HG02884 (cell line): ENCODE data around the gene PPCDC.

Source experiments
- ATAC-seq: cut with Tn5 transposase; IDR thresholded peaks from one replicate; pipeline ENCODE4 v1.9.1; 2021; ENCODE audit warnings: mild to moderate bottlenecking, moderate library complexity; ENCODE audit not compliant: unreplicated experiment

The PPCDC gene

DNA sequence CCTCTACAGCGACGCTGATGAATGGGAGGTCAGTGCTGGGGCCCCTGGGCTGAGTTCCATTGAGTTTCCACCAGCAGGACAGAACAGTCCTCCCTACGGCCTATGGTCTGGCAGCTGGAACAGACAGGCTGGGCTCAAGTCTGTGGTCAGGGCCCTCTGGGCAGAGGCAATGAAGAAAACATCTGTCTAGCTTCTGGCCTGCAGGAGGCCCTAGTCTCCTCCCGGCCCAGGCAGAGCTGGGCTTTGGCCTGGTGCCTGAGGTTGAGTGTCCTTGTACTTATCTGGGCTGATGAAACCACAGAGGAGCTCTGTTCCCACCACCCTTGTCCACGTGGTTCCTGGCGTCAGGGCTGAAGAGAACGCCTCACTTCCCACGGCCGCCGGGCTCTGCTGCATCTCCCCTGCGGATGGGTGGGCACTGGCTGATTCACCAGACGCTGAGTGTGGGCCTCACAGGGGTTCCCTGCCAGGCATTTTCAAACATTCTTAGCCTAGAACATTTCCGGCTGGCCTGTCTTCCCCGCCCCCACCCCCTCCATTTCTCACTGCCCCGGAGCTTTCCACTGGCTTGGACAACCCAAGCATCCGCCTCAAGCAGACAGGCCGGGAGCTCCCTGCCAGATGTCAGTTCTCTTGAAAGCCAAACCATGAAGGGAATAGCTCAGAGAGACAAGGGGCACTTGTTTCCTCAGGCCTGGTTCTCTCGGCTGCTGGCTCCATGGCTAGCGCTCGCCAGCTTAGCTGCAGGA is 20.3 kb downstream of the PPCDC start:
- ATAC-seq, result peak; percentile 24

DNA sequence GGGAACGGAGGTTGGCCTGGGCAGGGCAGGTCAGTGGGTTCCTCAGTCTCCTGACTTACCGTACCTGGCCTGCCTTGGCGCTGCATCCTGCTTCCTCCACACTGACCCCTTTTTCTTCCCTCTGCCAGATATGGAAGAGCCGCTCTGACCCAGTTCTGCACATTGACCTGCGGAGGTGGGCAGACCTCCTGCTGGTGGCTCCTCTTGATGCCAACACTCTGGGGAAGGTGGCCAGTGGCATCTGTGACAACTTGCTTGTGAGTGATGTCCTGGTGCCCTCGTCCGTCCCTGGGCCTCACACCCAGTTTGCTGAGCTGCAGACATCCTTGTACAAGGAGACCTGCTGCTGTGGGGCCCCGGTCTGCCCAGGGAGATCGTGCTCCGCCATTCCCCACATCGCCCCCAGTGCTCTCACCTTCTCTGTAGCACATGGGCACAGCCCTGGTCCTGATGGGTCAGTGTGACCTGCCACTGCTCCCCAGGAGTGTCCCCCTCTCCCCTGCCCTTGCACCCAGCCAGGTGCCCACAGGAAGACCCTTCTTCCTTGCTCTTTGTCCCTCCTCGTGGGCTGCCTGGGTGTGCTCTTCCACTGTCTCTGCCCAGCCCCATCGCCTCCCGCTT is 21.0 kb downstream of the PPCDC start:
- ATAC-seq, result no peak

DNA sequence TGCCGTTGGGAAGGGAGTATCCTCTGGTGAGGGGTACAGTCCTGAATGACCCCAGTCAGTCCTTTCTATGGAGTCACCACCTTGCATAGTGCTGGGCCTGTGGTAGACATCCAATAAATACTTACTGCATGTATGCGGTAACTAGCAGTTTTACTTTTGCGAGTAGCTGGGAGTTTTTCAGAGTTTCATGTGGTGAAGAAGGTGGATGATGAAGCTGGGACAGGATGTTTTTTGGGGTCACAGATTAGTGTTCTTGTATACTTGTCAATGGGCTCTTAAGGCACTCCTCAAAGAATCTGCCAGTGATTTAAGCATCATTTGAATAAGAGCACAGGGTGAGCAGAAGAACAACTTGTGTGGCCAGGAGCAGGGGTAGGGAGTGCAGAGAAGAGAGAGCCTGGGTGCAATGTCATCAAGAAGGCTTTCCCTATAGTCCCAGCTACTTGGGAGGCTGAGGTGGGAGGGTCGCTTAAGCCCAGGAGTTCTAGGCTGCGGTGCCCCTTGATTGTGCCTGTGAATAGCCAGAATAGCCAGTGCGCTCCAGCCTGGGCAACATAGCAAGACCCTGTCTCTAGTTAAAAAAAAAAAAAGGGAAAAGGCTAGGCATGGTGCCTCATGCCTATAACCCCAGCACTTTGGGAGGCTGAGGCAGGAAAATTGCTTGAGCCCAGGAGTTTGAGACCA is 22.1 kb downstream of the PPCDC start:
- ATAC-seq, result no peak

DNA sequence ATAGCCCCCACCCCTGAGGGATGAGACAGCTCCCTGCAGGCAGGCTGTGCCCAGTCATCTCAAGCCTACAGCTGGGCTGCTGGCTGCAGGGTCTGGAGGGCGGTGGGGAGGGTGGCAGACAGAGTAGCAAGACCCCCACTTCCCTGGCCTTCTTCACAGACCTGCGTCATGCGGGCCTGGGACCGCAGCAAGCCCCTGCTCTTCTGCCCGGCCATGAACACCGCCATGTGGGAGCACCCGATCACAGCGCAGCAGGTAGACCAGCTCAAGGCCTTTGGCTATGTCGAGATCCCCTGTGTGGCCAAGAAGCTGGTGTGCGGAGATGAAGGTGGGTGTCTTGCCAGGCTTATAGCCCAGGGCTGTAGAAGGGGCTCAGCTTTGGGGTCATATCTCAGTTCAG is 25.0 kb downstream of the PPCDC start:
- ATAC-seq, result no peak

DNA sequence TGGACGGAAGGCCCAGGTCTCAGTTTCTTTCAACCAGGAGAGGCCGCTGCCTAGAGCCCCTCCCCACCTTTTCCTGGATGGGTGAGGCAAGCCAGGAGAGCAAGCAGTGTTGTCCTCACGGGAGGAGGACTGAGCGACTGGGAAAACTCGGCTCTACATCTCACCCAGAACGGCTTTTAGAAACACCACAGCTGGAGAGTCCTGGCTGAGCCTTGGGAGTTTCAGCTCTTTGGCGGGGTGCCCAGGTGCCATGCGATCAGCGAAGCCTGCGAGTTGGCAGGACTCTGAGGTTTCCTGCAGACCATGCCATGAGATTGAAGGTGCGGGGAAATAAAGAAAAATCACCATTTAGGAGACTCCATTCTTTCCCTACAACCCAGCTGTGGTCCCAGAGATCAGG is 26.0 kb downstream of the PPCDC start:
- no peak for ATAC-seq

DNA sequence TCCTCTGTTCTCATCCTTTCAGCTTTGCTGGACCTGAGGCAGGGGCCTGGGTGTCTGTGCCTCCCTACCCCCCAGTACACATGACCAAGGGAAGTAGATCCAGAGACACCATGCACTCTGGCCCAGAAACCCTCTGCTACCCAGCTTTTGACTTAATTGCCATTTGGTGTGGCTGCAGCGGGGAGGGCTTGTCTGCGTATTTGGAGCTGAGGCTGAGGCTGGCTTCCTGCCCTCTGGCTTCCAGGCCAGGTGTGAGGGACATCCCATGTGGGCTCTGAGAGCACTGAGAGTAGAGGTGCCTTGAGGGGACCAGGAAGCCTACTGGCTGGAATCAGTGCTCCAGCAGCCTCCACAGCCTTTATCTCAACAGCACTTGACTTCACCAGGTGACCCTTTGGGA is 26.9 kb downstream of the PPCDC start:
- no peak for ATAC-seq

DNA sequence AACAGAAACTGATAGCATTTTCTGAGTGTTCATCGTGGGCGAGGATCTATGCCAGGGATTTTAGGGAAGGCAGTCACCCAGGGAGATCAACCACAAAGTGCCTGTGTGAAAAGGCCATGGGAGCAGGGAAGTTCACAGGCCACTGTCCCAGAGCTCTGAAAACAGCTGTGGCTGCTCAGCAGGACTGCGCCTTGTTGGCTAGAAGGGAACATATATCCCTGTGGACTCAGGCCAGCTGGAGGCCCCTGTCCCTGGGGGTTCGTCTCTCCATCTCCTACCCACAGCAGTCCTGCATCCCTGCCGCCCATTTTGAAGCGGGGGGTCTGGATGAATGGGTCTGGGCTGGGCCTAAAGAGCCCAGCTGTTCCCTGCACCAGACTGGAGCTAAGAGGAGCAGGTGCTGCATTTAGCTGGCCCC is 27.8 kb downstream of the PPCDC start:
- ATAC-seq, result no peak

DNA sequence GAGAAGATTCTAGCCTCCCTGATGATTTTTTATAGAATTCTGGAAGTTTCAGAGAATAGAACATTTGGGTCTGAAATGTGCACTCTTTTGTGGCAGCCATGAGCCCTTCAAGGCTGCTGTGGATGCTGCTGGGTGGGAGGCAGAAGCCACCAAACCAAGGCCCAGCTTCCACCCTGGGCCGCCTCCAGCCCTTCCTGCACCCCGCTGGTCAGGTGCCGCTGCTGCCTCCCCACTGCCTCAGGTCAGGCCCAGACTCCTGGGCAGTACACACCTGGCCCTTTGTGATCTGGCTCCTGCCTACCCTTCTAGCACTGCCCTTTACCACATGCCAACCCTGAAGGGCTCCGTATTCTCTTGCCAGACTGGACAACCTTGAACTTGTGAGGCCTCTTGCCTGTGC is 28.3 kb downstream of the PPCDC start:
- ATAC-seq, result no peak

DNA sequence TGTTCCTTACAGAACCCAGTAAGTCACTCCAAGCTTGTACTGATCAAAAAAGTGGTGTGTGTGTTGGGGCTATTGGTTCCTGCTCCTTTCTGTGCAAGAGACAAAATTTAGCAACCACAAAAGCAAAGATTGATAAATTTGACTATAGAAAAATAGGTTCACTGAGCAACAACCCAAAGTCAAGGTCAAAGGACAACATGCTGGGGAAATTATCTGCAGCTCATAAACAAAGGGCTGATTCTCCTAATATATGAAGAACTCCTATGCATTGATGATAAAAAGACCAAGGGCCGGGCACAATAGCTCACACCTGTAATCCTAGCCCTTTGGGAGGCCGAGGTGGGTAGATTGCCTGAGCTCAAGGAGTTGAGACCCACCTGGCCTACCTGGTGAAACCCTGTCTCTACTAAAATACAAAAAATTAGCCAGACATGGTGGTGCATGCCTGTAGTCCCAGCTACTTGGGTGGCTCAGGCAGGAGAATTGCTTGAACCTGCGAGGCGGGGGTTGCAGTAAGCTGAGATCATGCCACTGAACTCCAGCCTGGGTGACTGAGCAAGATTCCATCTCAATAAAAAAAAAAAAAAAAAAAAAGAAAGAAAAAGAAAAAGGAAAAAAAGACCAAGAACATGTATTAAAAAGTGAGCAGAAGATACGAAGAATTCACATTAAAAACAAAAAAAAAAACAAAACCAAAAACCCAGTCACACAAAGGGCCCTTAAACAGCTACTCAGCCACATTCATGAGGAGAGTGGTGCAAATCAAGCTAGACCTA is 29.8 kb downstream of the PPCDC start:
- ATAC-seq, result no peak

DNA sequence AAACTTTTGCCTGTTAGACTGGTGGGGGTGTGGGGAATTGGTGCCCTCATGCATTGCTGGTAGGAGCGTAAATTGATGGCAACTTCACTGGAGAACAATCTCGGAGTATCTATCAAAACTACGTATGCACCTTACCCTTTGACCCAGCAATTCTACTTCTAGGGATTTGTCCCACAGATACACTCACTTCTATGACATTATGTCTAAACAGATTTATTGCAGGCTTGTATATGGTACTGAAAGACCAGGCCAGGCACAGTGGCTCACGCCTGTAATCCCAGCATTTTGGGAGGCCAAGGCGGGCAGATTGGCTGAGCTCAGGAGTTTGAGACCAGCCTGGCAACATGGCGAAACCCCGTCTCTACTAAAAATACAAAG is 30.3 kb downstream of the PPCDC start:
- ATAC-seq, result no peak

DNA sequence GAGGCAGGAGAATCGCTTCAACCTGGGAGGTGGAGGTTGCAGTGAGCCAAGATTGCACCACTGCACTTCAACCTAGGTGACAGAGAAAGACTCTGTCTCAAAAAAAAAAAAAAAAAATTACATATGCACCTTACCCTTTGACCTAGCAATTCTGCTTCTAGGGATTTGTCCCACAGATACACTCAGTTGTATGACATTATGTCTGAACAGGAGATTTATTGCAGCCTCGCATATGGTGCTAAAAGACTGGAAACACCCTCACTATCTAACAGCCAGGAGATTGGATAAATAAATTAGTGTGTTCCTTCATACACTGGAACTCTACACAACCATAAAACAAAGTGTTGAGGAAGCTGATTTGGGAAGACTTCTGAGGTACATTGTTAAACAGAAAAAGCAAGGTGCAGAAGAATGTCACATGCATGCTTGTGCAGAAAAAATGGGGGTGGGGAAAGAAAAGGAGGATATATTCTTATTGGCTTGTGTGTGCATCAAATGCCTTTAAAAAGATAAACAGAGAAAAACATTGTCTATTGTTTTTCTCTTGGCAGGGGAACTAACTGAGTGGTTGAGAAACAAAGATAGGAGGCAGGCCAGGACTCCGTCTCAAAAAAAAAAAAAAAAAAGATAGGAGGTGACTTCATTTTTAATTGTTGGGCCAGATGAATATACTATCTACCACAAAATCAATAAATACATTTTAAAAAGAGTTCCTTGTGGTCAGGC is 30.9 kb downstream of the PPCDC start:
- no peak for ATAC-seq

DNA sequence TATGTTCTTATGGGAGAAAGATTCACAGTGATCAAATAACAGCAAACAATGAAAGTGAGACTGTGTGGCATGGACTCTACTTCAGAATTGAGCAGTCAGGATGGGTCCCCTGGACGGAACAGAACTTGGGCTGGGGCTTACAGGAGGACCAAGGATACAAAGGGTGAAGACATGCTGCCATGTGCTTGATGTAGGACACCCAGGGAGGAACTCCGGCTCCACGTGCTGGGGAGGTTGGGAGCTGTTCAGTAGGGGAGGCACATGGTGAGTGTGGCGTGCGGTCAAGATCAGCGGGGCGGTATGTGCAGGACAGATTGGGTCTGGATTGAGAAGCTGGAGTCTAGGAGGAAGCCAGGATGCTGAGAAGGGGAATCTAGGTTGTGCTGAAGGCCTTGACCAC is 32.6 kb downstream of the PPCDC start:
- no peak for ATAC-seq

DNA sequence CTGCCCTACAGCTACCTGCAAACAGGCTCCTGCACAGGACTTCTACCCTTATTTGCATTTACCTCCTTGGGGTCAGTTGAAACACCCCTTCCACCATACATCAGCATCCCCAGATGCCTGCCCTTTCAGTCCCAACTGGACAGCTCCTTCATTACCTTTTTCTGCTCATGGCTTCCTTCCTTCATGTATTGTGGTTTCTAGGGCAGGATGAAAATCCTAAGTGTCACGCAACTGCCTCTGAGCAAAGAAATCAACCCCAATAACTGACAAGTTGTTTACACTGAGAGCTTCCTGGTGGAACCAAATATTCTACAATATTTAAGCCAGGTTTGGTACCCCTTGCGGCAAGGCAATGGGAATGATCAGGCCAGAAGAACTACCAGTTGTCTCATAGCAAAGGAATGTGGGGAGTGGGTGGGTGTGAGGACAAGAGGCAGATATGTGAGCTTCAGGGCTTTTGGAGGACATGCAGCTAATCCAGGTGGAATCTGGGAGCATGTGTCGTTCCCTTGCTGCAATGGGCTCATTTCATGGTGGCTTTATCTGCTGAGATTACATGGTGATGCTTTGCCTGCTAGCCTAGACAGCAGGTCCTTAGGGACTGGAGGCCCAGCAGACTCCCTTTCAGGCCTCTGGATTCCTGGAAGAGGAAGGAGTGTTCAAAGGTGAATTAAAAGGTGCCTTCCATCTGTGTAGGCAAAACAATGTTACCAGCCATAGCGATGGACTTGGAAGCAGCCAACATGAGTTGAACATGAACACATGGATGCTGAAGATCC is 34.9 kb downstream of the PPCDC start:
- no peak for ATAC-seq

DNA sequence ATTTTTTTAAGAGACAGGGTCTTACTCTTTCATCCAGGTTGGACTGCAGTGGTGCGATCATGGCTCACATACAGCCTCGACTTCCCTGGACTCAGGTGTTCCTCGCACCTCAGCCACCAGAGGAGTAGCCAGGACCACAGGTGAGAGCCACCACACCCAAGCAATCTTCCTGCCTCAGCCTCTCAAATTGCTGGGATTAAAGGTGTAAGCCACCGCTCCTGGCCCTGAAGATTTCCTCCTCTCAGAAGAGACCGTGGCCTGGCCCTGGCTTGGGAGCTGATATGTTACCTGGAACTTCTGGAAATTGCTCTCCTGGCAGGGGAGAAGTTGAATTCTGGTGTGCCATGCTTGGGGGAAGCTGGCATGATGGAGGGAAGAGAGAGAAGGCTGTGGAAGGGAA is 36.2 kb downstream of the PPCDC start:
- no peak for ATAC-seq

DNA sequence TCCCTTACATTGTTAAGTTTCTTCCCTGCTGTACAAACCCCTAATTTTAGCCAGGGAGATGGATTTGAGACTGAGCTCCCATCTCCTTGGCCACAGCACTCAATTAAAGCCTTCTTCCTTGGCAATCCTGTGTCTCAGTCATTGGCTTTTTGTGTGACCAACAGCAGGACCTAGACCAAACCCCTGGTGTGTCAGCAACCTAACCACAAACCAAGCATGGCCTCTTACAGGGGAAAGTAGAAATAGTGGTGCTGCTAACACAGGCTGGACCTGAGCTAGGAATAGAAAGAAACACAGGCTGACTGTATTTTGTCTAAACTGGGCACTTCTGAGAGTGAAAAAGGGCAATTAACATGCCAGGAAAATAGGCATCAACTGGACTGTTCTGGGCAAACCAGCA is 37.9 kb downstream of the PPCDC start:
- ATAC-seq, result no peak

DNA sequence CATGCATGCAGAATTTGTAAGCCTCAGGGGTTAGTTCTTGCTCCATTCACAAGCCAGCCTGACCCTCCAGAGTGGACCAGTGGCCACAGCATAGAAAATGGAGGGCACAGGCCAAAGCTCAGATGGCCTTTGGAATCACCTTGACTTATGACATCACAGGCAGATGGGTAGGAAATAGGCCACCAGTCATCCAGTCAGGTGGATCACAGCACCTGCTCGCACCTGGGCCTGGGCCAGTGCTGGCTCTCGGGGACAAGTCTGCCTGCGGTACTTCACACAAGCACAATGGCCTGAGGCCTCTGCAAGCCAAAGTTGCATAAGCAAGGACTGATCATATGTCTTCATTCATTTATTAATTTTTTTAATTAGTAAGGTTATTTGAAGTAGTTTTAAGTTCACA is 39.3 kb downstream of the PPCDC start:
- no peak for ATAC-seq

DNA sequence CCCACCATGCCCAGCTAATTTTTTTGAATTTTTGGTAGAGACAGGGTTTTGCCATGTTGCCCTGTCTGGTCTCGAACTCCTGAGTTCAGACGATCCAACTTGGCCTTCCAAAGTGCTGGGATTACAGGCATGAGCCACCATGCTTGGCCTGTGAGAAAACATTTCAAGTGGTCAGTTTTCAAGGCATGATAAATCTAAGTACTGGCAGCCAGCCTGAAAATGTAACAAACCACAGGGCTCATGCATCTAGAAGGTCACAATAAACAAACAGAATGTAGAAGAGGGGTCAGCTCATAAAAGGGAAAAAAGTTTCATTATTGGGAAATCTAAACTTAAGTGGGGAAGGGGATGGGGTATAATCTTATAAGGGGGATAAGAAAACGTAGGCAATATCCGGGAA is 39.9 kb downstream of the PPCDC start:
- no peak for ATAC-seq

DNA sequence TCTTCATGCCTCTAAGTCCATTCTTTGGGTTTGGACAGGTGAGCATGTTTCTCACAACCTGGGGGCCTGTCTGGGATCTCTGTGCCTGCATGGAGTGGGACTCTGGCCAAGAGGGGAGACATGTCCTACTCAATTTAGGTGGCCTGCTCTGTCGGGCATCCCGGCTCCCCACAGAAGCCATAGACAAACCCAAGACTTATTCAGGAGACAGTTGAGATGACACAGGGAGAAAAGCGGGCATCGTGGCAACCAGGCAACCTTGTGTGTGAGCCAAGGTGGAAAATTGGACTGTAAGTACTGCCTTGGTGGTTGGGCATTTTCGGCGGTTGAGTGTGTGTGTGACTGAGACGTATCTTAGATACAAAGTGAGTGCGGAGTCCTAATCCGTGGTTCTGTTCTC is 40.5 kb downstream of the PPCDC start:
- no peak for ATAC-seq

DNA sequence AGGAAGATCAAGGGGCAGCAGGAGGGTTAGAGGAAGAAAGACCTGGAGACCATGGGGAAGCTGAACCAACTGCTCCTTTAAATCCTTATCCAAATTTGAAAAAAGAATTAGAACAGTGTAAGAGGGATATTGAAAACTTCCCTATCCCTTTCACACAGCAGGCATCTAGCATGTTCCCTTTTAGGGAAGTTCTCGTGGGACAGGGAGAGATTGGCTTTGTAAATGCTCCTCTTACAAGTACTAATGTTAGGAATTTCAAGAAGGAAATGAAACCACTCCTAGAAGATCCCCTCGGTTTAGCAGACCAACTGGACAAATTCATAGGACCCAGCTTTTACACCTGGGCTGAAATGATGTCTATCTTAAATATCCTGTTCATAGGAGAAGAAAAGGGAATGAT is 41.5 kb downstream of the PPCDC start:
- no peak for ATAC-seq

DNA sequence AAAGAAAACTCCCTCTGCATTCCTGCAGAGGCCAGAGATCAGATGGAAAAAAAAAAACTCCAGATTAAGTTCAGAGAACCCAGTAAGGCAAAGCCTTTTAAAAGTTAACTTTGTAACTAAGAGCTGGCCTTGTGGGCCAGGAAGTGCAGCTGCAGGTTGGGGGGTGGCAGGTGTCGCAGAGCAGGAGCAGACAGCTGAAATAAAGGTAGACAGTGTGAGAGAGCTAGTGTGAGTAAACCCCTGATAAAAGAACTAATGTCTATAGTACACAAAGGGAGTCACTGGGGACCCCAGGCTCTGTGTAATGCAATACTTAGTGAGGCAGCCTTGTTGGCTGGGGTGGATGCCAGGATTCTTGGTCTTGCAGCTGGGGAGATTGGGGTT is 42.1 kb downstream of the PPCDC start:
- no peak for ATAC-seq
